GM19455 (cell line): ENCODE data around the gene FPR2.

ENCODE experiments used
- ATAC-seq: cut with Tn5 transposase; IDR thresholded peaks from one replicate; pipeline ENCODE4 v1.9.1; 2021; ENCODE audit not compliant: unreplicated experiment

FPR2 gene

DNA sequence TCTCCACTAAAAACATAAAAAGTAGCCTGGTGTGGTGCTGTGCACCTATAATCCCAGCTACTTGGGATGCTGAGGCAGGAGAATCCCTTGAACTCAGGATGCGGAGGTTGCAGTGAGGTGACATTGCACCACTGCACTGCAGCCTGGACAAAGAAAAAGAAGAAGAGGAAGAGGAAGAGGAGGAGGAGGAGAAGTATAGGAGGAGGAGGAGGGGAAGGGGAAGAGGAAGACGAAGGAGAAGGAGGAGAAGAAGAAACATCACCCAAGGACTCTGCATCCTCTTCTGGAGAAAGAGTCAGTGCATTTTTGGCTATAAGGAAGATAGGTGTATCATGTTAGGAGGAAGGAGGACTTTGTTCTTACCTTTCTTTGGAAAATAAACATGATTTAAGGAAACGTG lies 21.0 kb downstream of the FPR2 start:
- no peak for ATAC-seq

DNA sequence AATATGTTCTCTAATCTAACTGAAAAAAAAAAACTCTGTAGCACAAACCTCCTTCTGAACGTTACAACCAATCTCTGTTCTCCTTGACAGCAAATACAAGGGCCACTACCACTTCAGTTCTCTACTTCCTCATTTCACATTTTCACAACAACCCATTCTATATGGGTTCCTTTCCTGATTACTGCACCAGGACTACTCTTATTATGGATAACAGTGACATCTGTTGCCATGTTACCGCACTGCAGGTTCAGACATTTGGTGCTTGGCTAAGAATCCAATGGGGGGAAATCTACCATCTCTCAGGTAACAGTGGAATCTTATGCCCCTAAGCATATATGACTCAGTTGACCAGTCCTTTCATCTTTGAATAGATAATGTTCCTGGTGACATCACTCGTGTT lies 22.4 kb downstream of the FPR2 start:
- ATAC-seq: no peak

DNA sequence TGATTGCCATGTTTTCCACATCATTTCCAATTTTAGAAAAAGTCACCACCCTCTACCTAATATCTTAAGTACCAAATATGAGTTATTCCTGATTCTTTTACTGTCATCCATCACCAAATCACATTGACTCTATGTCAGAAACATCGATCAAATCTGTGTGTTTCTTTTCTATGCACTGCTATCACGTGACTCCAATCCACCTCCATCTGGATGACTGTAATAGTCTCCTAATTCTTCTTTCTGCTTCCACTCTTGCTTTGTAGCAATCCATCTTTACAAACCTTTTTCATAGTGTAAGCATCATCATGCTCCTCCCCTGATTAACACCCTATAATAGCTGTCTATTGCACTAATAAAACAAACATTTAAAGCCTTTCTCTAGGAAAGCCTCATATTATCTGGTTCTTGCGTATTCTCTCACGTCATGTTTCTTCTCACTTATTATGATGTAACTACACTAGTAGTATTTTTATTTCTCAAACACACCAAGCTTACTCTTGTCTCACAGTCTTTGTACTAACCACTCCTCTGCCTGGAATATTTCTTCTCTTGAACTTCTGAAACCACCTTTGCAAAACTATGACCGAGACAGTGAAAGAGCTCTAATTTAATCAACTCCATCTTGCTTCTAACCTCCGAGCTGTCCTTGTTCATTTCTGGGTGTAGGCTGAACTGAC lies 23.3 kb downstream of the FPR2 start:
- no peak for ATAC-seq

DNA sequence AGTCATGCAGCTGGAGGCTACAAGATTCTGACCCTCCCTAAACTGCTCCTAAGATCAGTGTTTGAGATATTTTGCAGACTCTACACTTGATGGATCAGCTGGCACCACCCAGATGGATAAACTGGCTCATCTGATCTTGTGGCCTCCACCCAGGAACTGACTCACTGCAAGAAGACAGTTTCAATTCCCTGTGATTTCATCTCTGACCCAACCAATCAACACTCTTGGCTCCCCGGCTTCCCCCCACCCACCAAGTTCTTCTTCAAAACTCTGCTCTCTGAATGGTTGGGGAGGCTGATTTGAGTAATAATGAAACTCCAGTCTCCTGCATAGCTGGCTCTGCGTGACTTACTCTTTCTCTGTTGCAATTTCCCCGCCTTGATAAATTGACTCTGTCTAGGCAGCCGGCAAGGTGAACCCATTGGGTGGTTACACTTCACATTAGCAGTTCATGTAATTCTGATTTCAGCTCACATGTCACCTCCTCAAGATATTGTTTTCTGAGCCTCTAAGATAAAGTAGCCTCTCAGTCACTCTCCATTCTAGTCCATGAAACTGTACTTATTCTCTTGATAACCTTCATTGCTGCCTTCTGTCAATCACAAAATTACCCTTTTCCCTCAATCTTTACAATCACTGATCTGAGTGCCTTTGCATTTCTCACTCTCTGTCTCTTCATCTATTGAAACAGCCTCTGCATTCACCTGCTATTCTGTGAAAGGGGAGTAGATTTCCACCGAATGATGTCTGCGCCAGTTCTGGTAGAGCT lies 24.1 kb downstream of the FPR2 start:
- ATAC-seq: no peak

DNA sequence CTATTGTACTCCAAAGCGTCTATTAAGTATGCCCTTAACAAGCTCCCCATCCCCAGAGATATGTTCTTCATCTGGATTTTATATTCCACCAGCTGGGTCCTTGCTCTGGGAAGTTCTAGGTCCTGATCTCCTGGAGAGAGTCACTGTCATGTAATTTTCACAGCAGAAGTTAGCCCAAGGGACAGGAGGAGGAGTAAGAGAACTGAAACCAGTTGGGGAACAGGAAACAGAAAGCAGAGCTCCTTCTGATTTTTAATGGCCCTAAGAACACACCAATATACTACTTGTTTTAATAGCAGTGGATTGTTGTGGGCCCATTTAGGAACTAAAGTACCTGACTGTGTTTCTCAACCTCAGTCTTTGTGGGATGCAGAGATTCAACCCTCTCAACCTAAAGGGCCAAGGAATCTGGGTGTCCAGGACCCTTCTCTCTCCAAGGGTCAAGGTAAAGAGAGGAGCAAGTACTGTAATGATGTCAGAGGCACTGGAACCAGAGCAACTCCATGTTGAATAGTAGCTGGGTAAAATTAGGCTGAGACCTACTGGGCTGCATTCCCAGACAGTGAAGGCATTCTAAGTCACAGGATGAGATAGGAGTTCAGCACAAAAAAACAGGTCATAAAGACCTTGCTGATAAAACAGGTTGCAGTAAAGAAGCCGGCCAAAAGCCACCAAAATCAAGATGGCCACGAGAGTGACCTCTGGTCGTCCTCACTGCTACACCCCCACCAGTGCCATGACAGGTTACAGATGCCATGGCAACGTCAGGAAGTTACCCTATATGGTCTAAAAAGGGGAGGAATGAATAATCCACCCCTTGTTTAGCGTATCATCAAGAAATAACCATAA lies 25.9 kb downstream of the FPR2 start:
- no peak for ATAC-seq

DNA sequence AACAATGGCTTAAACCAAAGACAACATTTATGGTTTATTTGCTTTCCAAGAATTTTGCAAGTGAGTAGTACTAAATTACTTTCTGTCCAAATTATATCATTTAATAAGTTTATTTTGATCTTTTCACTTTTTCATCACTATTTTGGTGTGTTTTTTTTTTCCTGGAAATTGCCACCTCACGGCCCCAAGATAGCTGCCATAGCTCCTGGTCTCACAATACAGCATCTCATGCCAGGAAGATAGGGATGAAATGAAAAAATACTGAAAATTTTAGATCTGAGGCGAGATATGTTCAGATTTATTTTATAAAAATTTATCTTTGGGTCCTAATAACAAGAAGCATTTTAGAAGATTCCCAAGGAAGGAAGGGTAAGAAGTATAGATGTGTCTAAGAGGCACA lies 27.0 kb downstream of the FPR2 start:
- ATAC-seq: no peak

DNA sequence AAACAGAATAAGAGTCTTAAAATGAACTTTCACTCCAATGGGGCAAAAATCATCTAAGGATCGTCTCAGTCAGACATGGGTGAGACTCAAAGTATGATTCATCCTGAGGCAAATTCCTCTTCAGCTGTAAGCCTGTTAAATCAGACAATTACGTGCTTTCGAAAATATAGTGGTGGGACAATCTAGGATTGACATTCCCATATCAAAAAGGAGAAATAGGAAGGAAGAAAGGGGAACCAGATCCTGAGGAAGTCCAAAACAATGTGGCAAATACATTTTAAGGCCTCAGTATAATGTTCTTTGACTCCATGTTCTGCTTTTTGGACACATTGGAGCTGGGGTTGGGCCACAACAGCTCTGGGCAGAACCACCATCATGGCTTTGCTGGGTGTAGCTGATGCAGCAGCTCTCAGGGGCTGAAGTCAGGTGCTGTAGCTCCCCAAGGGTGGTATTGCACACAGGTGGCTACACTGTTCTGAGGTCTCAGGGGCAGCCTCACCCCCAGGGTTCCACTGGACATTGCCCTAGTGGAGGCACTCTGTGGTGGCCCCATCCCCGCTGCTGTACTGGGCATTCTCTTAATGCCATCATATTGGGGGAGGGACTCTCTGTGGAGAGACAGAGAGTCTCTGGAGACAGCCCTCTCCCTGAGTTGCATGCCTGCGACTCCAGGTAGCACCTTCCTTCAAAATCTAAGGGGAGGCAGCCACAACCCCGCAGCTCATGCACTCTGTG lies 28.2 kb downstream of the FPR2 start:
- ATAC-seq: no peak

DNA sequence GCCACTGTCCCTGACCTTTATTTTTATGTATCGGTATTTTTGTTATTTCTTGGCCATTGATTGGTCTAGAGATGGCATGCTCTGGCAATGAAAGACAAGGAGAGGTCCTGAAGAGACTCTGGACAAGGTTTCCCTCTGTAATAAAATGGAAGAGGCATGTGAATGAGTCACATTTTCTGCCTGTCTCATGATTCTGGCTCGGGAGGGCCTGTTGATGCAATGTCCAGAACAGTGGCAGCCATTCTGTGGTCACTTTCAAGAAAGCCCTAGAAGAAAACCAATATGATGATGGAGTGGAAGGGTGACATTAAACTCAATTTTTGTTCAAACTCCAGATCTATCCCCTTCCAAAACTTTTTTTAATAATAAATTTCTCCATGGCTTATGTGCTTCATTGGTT lies 32.0 kb downstream of the FPR2 start:
- no peak for ATAC-seq

DNA sequence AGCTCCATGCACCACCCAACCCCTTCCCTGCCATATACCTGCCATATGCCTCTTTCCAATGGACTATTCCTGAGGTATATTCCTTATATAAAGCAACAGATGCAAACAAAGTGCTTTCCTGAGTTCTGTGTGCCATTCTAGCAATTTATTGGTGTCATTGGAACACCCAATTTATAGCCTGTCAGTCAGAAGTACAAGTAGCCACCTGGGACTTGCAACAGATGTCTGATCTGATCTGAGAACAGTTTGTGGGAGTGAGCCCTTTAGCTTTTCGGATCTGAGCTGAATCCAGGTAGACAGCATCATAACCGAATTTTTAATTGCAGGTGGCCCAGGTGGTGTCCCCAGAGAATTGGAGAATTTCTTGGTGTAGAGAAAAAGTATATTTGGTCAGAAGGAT lies 33.0 kb downstream of the FPR2 start:
- ATAC-seq: no peak

DNA sequence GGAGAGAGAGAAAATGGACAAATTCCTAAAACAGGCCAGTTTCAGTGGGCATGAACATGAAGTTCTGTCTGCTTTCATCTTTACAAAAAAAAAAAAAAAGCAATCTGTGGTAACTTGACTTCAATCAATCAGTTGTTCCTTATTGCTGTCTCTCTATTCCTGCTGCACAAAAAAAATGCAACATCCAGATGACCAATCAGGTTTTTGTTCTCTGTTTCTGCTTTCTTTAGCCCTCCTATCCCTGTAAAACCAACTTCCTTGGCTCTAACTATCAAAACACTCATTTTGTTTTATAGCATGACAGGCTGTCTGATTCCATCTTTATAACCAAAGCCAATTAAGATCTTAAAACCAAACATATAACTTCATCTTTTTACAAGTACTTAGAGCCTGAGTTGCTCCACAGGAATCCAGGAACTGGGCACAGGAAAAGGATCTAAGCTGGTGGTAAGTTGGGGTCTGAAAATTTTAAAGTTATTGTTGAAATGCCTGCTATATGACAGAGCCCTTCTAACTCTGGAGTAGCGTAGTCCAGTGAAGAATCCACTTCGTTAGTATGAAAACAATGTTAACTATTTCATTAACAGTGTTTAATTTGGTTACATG lies 34.0 kb downstream of the FPR2 start, which contains the start of gene FPR3:
Gene FPR3, plus strand, starts transcription at position 273 of the 606 bp plus-strand sequence. CDS start 28,592 bp downstream, outside the sequence.
- no peak for ATAC-seq

DNA sequence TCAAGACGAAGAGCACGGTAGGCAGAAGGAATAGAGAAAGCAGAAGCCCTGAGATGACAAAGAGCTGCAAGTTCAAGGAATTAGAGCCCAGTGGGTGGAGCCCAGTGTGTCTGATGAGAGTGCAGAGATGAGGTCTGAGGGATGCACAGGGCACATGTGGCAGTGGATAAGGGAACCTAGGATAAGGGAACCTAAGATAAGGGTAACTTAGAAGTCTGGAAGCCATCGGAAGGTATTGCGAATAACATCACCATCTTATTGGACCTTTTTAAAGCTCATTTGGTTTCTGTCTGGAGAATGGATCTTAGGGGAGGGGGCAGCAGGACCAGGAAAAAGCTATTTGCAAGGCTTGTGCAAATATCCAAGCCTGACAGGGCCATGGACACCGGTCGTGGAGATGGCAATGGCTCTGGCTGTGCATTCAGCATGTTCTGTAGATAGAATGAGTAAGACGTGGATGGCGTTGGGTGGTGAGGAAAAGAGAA lies 35.3 kb downstream of the FPR2 start:
- no peak for ATAC-seq

DNA sequence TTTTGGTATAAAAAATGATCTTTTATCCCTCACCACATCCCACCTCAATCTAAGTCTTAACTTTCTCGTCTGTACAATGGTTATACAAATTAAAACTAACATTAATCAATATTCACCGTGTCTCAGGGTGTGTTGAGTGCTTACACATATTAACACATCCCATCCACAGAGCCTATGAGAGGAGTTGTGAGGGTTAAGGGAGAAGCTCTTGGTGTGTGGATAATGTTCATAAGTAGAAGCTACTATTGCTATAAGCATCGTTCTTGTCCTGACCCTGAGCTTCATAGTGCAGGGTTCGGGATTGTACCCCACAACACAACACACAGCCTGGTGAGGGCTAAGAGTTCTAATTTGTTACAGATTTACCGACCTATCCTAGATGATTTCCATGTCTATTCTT lies 36.5 kb downstream of the FPR2 start:
- no peak for ATAC-seq

DNA sequence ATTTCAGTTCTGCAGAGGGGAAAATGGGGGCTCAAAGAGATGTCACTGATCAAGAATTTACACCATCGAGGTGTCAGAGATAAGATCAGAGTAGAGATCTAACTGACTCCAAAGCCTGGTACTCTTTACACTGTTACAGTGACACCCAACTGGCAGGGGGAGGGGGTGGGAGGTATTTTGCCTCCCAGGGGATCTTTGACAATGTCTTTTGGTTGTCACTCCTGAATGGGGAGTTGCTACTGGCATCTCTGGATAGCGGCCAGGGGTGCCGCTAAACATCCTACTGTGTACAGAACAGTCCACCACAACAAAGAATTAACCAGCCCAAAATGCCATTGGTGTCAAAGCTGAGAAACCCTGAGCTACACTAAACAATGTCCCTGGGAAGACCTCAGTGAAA lies 37.1 kb downstream of the FPR2 start:
- ATAC-seq: no peak

DNA sequence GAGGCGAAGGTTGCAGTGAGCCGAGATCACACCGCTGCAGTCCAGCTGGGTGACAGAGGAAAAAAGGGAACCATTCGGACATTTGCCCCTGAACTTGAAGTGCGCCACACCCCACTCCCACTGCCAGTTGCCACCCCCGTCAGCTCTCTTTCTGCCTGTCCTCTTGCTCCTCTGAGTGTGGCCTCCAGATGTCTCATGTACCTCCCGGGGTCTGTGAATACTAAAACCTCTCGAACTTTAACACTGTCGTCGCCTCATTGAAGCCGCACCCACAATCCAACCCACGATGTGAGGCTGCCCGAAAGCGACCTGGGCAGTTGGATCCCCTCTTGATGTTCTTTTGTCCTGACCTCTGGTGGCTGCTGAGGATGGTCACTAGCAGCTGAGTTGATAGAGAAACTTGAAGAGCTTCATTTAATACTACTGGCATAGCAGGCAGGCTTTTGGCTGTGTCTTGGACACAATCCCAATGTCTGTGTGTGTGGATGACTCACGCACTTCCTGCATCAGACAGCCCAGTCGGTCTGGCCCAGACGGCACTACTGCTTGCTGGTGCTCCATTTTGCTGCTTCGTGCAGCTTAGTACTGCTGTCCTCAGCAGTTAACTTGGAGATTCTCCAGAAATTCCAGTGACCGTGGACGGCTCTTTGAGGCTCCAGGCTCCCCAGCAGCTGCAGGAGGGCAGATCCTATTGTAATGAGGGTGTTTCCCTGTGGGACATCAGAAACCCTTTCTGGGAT lies 38.2 kb downstream of the FPR2 start:
- ATAC-seq: no peak

DNA sequence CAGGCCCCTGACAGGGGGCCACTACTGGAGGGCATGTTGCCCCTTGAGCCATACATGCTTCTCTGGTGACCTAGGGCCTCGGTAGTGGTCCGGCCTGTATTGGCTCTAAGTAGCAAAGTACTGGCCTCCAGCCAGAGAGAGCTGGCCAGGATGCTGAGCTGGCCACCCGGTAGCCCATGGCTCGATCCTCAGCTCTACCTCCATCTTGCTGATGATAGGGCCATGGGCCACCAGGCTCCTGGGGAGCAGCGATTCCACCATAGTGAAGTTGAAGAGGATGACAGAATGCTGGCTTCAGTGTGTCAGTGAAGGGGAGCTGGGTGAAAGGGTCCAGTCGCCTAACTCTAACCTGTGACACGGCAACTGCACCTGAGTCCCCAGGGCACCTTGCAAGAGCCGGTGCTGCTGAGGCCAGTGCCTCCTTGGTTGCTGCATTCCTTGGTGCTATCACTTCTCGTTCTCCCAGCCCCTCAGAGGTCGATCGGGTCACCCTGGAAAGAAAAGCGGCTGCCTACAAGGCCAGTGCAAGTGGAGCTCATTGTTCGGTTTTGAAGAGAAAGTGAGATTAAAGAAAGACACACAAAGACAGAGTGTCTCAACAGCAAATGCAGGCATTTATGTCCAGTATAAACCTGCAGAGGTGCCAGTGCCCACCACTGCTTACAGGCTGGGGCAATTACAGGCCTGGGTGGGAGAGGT lies 38.9 kb downstream of the FPR2 start:
- ATAC-seq: no peak

DNA sequence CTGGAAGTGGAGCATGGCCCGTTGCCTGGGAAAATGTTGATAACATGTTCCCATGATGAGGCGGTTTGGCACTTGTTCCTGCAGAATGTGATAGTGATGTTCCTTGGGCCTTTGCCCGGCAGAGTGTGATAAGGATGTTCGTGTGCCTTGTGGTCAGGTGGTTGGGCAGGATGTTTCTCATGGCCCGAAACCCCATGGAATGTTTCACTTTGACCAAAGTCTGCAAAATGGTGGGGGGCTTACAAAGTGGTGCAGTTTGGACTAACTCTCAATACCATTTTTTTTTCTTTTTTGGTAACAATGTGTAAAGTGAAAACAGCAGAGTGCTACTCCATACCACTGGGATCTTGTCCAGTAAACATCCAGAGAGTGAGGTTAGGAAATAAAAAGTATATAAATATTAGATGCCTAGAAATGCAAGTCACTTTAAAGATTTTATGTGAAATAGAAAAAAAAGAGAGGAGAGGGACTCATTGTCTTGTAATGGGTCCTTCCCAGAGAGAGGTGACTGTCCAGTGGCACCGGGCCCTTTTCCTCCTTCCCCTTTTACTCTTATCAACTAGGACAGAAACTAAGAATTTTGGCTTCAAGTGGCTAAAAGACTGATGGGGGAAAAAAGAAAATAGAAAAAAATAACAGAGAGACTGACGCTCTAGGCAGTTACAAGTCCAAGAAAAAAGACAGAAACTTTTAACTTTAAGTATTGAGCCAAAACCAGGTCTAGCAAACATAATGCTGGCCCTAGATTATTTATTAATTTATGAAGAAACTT lies 39.7 kb downstream of the FPR2 start:
- no peak for ATAC-seq

DNA sequence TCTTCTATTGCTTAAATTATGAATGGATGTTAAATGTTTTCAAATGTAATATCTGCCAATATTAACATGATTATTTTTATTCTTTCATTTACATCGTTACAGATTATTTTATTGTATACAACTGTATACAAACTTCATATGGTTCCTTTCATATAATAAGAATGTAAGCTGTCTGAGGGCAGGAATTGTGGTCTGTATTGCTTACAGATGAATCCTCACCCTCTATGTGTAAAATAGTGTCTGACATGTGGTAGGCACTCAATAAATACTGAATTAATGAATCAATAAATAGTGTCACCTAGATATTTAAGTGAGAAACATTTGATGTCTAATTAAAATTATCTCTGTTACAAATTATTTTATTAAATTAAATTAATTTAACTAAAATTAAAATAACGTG lies 41.8 kb downstream of the FPR2 start:
- no peak for ATAC-seq

DNA sequence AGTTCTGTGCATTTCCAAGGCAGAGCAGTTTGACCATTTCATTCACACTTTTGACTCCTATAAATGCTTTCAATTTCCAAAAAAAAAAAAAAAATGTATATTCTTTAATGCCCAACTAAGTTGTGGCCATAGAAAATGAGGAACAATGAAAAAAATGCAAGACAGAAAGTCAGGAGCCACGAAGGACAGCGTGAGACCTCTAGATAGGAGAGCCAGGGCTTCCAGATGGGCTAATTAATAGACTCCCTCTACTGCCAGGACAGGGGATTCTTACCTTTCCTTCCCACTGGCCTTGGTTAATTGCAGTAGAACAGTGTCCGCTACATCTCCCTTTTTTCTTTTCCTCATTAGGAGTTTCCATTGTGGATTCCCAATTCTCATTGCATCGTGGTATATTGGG lies 42.5 kb downstream of the FPR2 start:
- ATAC-seq: no peak
